A549 (cell line): Measurements from ENCODE around the gene KLF3. TPM values are rescaled to one million over a fixed set of nuclear protein-coding genes. Genes with fewer than 3 reads are reported as not detected.
"Not testable (repeated sequence)": the region's sequence is repeated elsewhere in the genome, so short reads cannot be mapped to it uniquely, and the experiment has no call there.

Experiments
- ATAC-seq, 2 experiments: fragments of 200-7000 bp in 1 of 2; fragments of >200 bp in 1 of 2; cut with Nextera tagmentation in 1 of 2; cut with Tn5 transposase in 1 of 2; 3 replicates each; pipeline versions ENCODE4 v1.8.0 to v1.9.1; 2018 to 2020; ENCODE audit warnings: mild to moderate bottlenecking in 1 of 2, moderate library complexity in 1 of 2
- CTCF ChIA-PET: fragments of 300-600 bp; sonication (Branson Sonifier 250); formaldehyde crosslinking; extraction: SDS; loops from one replicate; lab custom pipeline; 2021; ENCODE audit warnings: antibody characterized with exemption, inconsistent platforms; lab: Yijun Ruan, JAX
- POLR2A ChIA-PET: fragments of 350-600 bp; formaldehyde crosslinking; extraction: SDS; loops from one replicate; lab custom pipeline; 2021; ENCODE audit warnings: antibody characterized with exemption, inconsistent platforms; lab: Yijun Ruan, JAX
- DNase-seq, 2 experiments: peaks; one replicate each; pipeline versions ENCODE4 v3.0.0 to v3.0.0-alpha.2; 2011 to 2016; ENCODE audit warnings: low read depth in 1 of 2, low spot score in 1 of 2
- FAIRE-seq: peaks from 2 replicates; lab custom pipeline; 2011; peaks lifted over from hg19 to GRCh38; lab: Jason Lieb, UNC
- H3K27ac ChIP-seq, 2 experiments: fragments of >200 bp; sonication (Bioruptor Twin); formaldehyde crosslinking; 3 replicates each; pipeline ENCODE4 v1.5.1; 2016 to 2017
- H3K4me1 ChIP-seq: fragments of >200 bp; sonication (Bioruptor Twin); formaldehyde crosslinking; 3 replicates; pipeline ENCODE4 v1.6.1; 2016
- H3K4me2 ChIP-seq: fragments of >200 bp; sonication (Bioruptor Twin); formaldehyde crosslinking; 3 replicates; pipeline ENCODE4 v1.6.1; 2016
- H3K4me3 ChIP-seq: fragments of >200 bp; sonication (Bioruptor Twin); formaldehyde crosslinking; 3 replicates; pipeline ENCODE4 v1.5.1; 2016
- H3K9me3 ChIP-seq: fragments of >200 bp; sonication (Bioruptor Twin); formaldehyde crosslinking; 3 replicates; pipeline ENCODE4 v1.6.1; 2016
- CBX8 ChIP-seq: fragments of 200-600 bp; sonication (generic); IDR thresholded peaks from 2 replicates; pipeline ENCODE4 v1.6.1; 2016
- ELK1 ChIP-seq: fragments of 150-350 bp; IDR thresholded peaks from 2 replicates; pipeline ENCODE4 v1.6.1; 2014; ENCODE audit warnings: low read depth, mild to moderate bottlenecking, low read length
- ESRRA ChIP-seq: fragments of 150-350 bp; IDR thresholded peaks from 2 replicates; pipeline ENCODE4 v1.6.1; 2014; ENCODE audit warnings: mild to moderate bottlenecking, low read length, borderline replicate concordance
- FOSL2 ChIP-seq, 2 experiments: fragments of 450-650 bp in 1 of 2; fragments of >200 bp in 1 of 2; sonication (Bioruptor Twin) in 1 of 2; formaldehyde crosslinking; IDR thresholded peaks; 2 replicates each; pipeline versions ENCODE4 v1.5.0 to v1.6.1; 2016 to 2020; ENCODE audit warnings: mild to moderate bottlenecking in 1 of 2, moderate library complexity in 1 of 2
- FOXS1 ChIP-seq: fragments of 250-450 bp; sonication (Bioruptor Pico); IDR thresholded peaks from 2 replicates; pipeline ENCODE4 v1.5.0; 2020; ENCODE audit warnings: mild to moderate bottlenecking, moderate library complexity
- HDAC2 ChIP-seq: fragments of 200-600 bp; sonication (generic); IDR thresholded peaks from 2 replicates; pipeline ENCODE4 v1.6.1; 2016
- HOXB5 ChIP-seq: fragments of 250-450 bp; sonication (Bioruptor Pico); IDR thresholded peaks from 2 replicates; pipeline ENCODE4 v1.5.0; 2020; ENCODE audit warnings: mild to moderate bottlenecking, moderate library complexity
- JUN ChIP-seq, 2 experiments: fragments of >200 bp; sonication (Bioruptor Twin); formaldehyde crosslinking; IDR thresholded peaks; 2 replicates in 1 of 2; 3 replicates in 1 of 2; pipeline ENCODE4 v1.6.1; 2016 to 2017
- JUNB ChIP-seq: fragments of >200 bp; sonication (Bioruptor Twin); formaldehyde crosslinking; IDR thresholded peaks from 2 replicates; pipeline ENCODE4 v1.6.1; 2016
- KDM5A ChIP-seq: fragments of 200-600 bp; sonication (generic); IDR thresholded peaks from 2 replicates; pipeline ENCODE4 v1.6.1; 2016; ENCODE audit warnings: antibody characterized with exemption, mild to moderate bottlenecking
- MAZ ChIP-seq: fragments of 150-350 bp; IDR thresholded peaks from 2 replicates; pipeline ENCODE4 v1.6.1; 2014; ENCODE audit warnings: antibody characterized with exemption, low read depth, low read length, borderline replicate concordance
- NPAS2 ChIP-seq: fragments of 250-450 bp; sonication (Bioruptor Pico); IDR thresholded peaks from 2 replicates; pipeline ENCODE4 v1.8.0; 2022; ENCODE audit warnings: mild to moderate bottlenecking, moderate library complexity, borderline replicate concordance
- PBX3 ChIP-seq: IDR thresholded peaks from 2 replicates; pipeline ENCODE4 v1.6.1; 2012
- PHF8 ChIP-seq: fragments of 200-600 bp; sonication (generic); IDR thresholded peaks from 2 replicates; pipeline ENCODE4 v1.6.1; 2016; ENCODE audit warnings: low read depth, mild to moderate bottlenecking, antibody characterized with exemption, moderate library complexity, borderline replicate concordance
- RAD21 ChIP-seq, 2 experiments: fragments of >200 bp in 1 of 2; sonication (Bioruptor Twin) in 1 of 2; formaldehyde crosslinking in 1 of 2; IDR thresholded peaks in 1 of 2; conservative IDR thresholded peaks in 1 of 2; 2 replicates in 1 of 2; 3 replicates in 1 of 2; pipeline ENCODE4 v1.6.1; 2012 to 2018; ENCODE audit warnings: inconsistent platforms in 1 of 2
- RFX5 ChIP-seq: fragments of 450-650 bp; IDR thresholded peaks from 2 replicates; pipeline ENCODE4 v1.7.1; 2014; ENCODE audit warnings: antibody characterized with exemption, mild to moderate bottlenecking, moderate library complexity
- SREBF2 ChIP-seq: fragments of 450-650 bp; IDR thresholded peaks from 2 replicates; pipeline ENCODE4 v1.6.1; 2014; ENCODE audit warnings: mild to moderate bottlenecking, moderate library complexity
- TFCP2L1 ChIP-seq: fragments of 250-450 bp; sonication (Bioruptor Pico); IDR thresholded peaks from 2 replicates; pipeline ENCODE4 v1.5.0; 2021; ENCODE audit warnings: mild to moderate bottlenecking
- ZC3H11A ChIP-seq: fragments of 450-650 bp; IDR thresholded peaks from 2 replicates; pipeline ENCODE4 v1.6.1; 2014; ENCODE audit warnings: antibody characterized with exemption, mild to moderate bottlenecking
- WGBS: methylation state at CpG from one replicate; pipeline ENCODE4 v1.1.6; 2017; ENCODE audit errors: missing lambda C conversion rate; 5-methylcytosine and 5-hydroxymethylcytosine counted together
- polyA plus RNA-seq, 4 experiments: library from polyadenylated mRNA; depleted of rRNA in 3 of 4; stranded (reverse); fragments of >200 nt; fragmentation: RNase III in 1 of 4; extraction: RNeasy Plus Mini Kit Qiagen cat#74134 plus additional on column Dnase treatment in 1 of 4; gene quantifications; 2 replicates in 3 of 4; 3 replicates in 1 of 4; pipeline ENCODE4 v1.2.3, GENCODE V29; 2011 to 2017
- TF ChIP-seq, protein P1 (sequence below): fragments of 250-450 bp; sonication (Bioruptor Pico); IDR thresholded peaks from 2 replicates; pipeline ENCODE4 v1.5.0; 2021; ENCODE audit warnings: mild to moderate bottlenecking, moderate library complexity, borderline replicate concordance
- TF ChIP-seq, protein P2 (sequence below): IDR thresholded peaks from 2 replicates; pipeline ENCODE4 v1.6.1; 2012; ENCODE audit warnings: low read depth, borderline replicate concordance
- TF ChIP-seq, protein P3 (sequence below): fragments of >200 bp; sonication (Bioruptor Twin); formaldehyde crosslinking; IDR thresholded peaks from 3 replicates; pipeline ENCODE4 v1.6.1; 2016

The KLF3 gene
- polyA plus RNA-seq, 2 of the 4 experiments (the other 2 are of a cell fraction), result 11.2 to 29.6 TPM

DNA sequence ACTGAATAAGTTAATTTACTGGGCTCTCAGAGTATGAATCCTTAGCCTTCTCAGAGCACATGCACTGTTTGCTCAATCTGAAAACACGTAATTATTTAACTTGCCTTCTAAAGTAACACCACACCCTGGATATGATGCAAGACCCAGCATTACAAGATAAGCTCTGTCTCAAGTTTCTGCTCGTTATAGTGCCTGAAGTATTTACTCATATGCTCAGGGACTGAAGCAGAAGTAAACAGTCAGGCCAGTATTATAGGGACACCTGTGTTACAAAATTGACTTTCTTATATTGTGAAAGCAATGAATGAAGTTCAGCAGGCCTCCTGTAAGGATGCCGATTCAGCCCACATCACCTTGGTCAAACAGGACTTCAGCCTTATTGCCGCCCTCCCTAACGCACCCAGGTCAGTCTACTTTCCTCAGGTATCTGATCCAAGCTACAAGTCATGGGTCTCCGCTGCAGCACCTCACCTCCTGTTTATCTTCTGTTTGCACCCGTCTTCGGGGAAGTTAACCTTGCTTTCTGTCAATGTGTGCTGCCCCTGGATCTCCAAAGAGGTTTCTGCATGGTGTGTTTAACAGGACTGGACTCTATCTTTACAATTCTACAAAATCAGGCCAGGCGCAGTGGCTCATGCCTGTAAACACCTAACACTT is 42.8 kb upstream of the KLF3 start (continued):
- TF ChIP-seq FOXS1 (CRISPR knock-in tag), result no peak
- TF ChIP-seq RAD21 (conservative IDR thresholded peaks at IDR 0.05 in 1 of 2, IDR thresholded peaks at IDR 0.05 in 1 of 2), result peak in 1 of 2 experiments; percentile 41; a peak in 2 of 5 replicates
- no peak for TF ChIP-seq PHF8
- TF ChIP-seq HDAC2, result no peak
- no peak for TF ChIP-seq FOSL2 (IDR thresholded peaks at IDR 0.05)
- TF ChIP-seq FOSL2 (CRISPR knock-in tag; IDR thresholded peaks at IDR 0.05), result peak; percentile 61
- TF ChIP-seq, protein P1, sequence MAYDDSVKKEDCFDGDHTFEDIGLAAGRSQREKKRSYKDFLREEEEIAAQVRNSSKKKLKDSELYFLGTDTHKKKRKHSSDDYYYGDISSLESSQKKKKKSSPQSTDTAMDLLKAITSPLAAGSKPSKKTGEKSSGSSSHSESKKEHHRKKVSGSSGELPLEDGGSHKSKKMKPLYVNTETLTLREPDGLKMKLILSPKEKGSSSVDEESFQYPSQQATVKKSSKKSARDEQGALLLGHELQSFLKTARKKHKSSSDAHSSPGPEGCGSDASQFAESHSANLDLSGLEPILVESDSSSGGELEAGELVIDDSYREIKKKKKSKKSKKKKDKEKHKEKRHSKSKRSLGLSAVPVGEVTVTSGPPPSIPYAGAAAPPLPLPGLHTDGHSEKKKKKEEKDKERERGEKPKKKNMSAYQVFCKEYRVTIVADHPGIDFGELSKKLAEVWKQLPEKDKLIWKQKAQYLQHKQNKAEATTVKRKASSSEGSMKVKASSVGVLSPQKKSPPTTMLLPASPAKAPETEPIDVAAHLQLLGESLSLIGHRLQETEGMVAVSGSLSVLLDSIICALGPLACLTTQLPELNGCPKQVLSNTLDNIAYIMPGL (CRISPR knock-in tag), result no peak

DNA sequence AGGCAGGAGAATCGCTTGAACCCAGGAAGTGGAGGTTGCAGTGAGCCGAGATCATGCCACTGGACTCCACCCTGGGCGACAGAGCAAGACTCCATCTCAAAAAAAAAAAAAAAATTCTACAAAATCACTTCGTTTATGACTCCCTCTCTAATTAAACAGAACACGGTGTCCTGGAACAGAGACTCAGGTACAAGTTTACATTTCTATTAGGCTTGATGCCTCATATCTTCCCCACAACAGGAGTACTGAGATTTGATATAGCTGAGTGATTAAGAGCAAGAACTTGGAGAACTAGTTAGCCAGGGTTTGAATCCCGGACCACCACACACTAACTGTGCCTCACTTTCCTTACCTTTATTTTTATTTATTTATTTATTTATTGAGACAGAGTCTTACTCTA is 42.2 kb upstream of the KLF3 start:
- Histone ChIP-seq H3K4me2 (peak overlapping the region; percentile 70), H3K4me3 (no peak overlapping the region), H3K27ac (peak overlapping the region; percentile 63 to 81), H3K4me1 (peaks cover 39% of the 10 kb centered on the region), H3K9me3 (no peaks in the 10 kb centered on the region)
- CTCF ChIA-PET, result interaction anchor here (0.7 to 1.0 kb wide), 2 partner anchors 45 to 244 kb away, joined by 3 to 4 read pairs; no protein-coding TSS in a partner anchor
- no peak for FAIRE-seq
- TF ChIP-seq CBX8 (no peak), KDM5A (no peak), ESRRA (no peak), HOXB5 (CRISPR knock-in tag) (no peak)
- TF ChIP-seq, protein P2, sequence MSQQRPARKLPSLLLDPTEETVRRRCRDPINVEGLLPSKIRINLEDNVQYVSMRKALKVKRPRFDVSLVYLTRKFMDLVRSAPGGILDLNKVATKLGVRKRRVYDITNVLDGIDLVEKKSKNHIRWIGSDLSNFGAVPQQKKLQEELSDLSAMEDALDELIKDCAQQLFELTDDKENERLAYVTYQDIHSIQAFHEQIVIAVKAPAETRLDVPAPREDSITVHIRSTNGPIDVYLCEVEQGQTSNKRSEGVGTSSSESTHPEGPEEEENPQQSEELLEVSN, result no peak
- POLR2A ChIA-PET, result no interaction called here
- DNase-seq, result no peak
- ATAC-seq, result no peak
- 90% methylated on average over 6 of the region's 6 CpGs for WGBS

GRCh38 chr4:38622340-38622739 is 41.7 kb upstream of the KLF3 start:
- ATAC-seq; FAIRE-seq; POLR2A ChIA-PET; H3K4me3 ChIP-seq; H3K9me3 ChIP-seq; DNase-seq; TF ChIP-seq FOSL2 (IDR thresholded peaks at IDR 0.05): not testable (repeated sequence)
- TF ChIP-seq FOSL2 (CRISPR knock-in tag; IDR thresholded peaks at IDR 0.05), result peak; percentile 24
- 89% methylated on average over 2 of the region's 2 CpGs for WGBS
- CTCF ChIA-PET, result interaction anchor here (0.7 to 1.0 kb wide), 2 partner anchors 46 to 244 kb away, joined by 3 to 4 read pairs; no protein-coding TSS in a partner anchor
- Histone ChIP-seq H3K27ac (peak overlapping the region; percentile 63 to 81; a peak in 4 of 6 replicates), H3K4me1 (peaks cover 39% of the 10 kb centered on the region), H3K4me2 (peak overlapping the region; percentile 70; the same call in 2 of the 3 replicates)

GRCh38 chr4:38623260-38623659 is 40.7 kb upstream of the KLF3 start:
- ATAC-seq, result no peak

More at GRCh38 chr4:38623260-38623659, 40.7 kb upstream of the KLF3 start:
- no peak overlapping the region for H3K4me3 ChIP-seq
- 0 out of 3 replicates have a peak overlapping the region, but pooled peaks have one; percentile 10 for H3K4me2 ChIP-seq
- POLR2A ChIA-PET, result no interaction called here
- no peak for FAIRE-seq
- TF ChIP-seq MAZ (no peak), ZC3H11A (no peak), PBX3 (no peak), TFCP2L1 (no peak), SREBF2 (no peak), RAD21 (conservative IDR thresholded peaks at IDR 0.05 in 1 of 2, IDR thresholded peaks at IDR 0.05 in 1 of 2) (no peak), NPAS2 (CRISPR knock-in tag) (no peak), ELK1 (no peak), HDAC2 (no peak), RFX5 (no peak), JUNB (no peak), JUN (IDR thresholded peaks at IDR 0.05) (no peak)
- TF ChIP-seq, protein P3, sequence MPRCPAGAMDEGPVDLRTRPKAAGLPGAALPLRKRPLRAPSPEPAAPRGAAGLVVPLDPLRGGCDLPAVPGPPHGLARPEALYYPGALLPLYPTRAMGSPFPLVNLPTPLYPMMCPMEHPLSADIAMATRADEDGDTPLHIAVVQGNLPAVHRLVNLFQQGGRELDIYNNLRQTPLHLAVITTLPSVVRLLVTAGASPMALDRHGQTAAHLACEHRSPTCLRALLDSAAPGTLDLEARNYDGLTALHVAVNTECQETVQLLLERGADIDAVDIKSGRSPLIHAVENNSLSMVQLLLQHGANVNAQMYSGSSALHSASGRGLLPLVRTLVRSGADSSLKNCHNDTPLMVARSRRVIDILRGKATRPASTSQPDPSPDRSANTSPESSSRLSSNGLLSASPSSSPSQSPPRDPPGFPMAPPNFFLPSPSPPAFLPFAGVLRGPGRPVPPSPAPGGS, result no peak
- TF ChIP-seq, protein P2, result no peak
- TF ChIP-seq, all 56 proteins: peak for 0
- CTCF ChIA-PET, result no interaction called here
- WGBS, result 76% methylated on average over 2 of the region's 2 CpGs
- no peak for DNase-seq
- peaks cover 39% of the 10 kb centered on the region for H3K4me1 ChIP-seq
- H3K27ac ChIP-seq, result no peak overlapping the region
- H3K9me3 ChIP-seq, result no peaks in the 10 kb centered on the region
